HEK293T (cell line): ENCODE measurements around the gene FHIT.

Source experiments
- CTCF ChIA-PET: fragments of 350-600 bp; formaldehyde crosslinking; extraction: SDS; loops from one replicate; lab custom pipeline; 2021; ENCODE audit warnings: antibody characterized with exemption, inconsistent platforms; lab: Yijun Ruan, JAX
- POLR2A ChIA-PET: fragments of 350-600 bp; formaldehyde crosslinking; extraction: SDS; loops from one replicate; lab custom pipeline; 2020; ENCODE audit warnings: antibody characterized with exemption, inconsistent platforms; lab: Yijun Ruan, JAX
- DNase-seq: peaks from one replicate; pipeline ENCODE4 v3.0.0; 2012; ENCODE audit warnings: mixed read lengths; ENCODE audit errors: extremely low spot score
- ARNT ChIP-seq: fragments of 450-650 bp; IDR thresholded peaks from 2 replicates; pipeline ENCODE4 v1.6.1; 2017; ENCODE audit warnings: mild to moderate bottlenecking
- BHLHE40 ChIP-seq: fragments of 450-650 bp; IDR thresholded peaks from 2 replicates; pipeline ENCODE4 v1.6.1; 2016; ENCODE audit warnings: mild to moderate bottlenecking, moderate library complexity, borderline replicate concordance
- CTBP1 ChIP-seq: fragments of 450-650 bp; IDR thresholded peaks from 2 replicates; pipeline ENCODE4 v1.6.1; 2016; ENCODE audit warnings: borderline replicate concordance
- ELF4 ChIP-seq: fragments of 450-650 bp; IDR thresholded peaks from 2 replicates; pipeline ENCODE4 v1.6.1; 2017; ENCODE audit warnings: antibody characterized with exemption
- FOXA1 ChIP-seq: fragments of 450-650 bp; IDR thresholded peaks from 2 replicates; pipeline ENCODE4 v1.6.1; 2016; ENCODE audit warnings: mild to moderate bottlenecking
- FOXK2 ChIP-seq: fragments of 450-650 bp; IDR thresholded peaks from 2 replicates; pipeline ENCODE4 v1.6.1; 2016; ENCODE audit warnings: mild to moderate bottlenecking
- FOXM1 ChIP-seq: fragments of 450-650 bp; IDR thresholded peaks from 2 replicates; pipeline ENCODE4 v1.6.1; 2017; ENCODE audit warnings: mild to moderate bottlenecking, borderline replicate concordance
- HDGF ChIP-seq: fragments of 450-650 bp; IDR thresholded peaks from 2 replicates; pipeline ENCODE4 v1.6.1; 2017; ENCODE audit warnings: antibody characterized with exemption, borderline replicate concordance
- L3MBTL2 ChIP-seq: fragments of 450-650 bp; conservative IDR thresholded peaks from 2 replicates; pipeline ENCODE4 v1.6.1; 2016; ENCODE audit warnings: mild to moderate bottlenecking
- LEF1 ChIP-seq: fragments of 450-650 bp; IDR thresholded peaks from 2 replicates; pipeline ENCODE4 v1.6.1; 2017; ENCODE audit warnings: mild to moderate bottlenecking, borderline replicate concordance
- NFRKB ChIP-seq: fragments of 450-650 bp; IDR thresholded peaks from 2 replicates; pipeline ENCODE4 v1.6.1; 2016; ENCODE audit warnings: mild to moderate bottlenecking, moderate library complexity
- SP1 ChIP-seq: fragments of 450-650 bp; IDR thresholded peaks from 2 replicates; pipeline ENCODE4 v1.6.1; 2017
- SUZ12 ChIP-seq: fragments of 450-650 bp; IDR thresholded peaks from 2 replicates; pipeline ENCODE4 v1.6.1; 2016; ENCODE audit warnings: mild to moderate bottlenecking
- TARDBP ChIP-seq: fragments of 450-650 bp; IDR thresholded peaks from 2 replicates; pipeline ENCODE4 v1.6.1; 2016
- ZNF384 ChIP-seq: fragments of 450-650 bp; IDR thresholded peaks from 2 replicates; pipeline ENCODE4 v1.6.1; 2016
- TF ChIP-seq, protein P1 (sequence below): fragments of 450-650 bp; IDR thresholded peaks from 2 replicates; pipeline ENCODE4 v1.6.1; 2016

FHIT gene

DNA sequence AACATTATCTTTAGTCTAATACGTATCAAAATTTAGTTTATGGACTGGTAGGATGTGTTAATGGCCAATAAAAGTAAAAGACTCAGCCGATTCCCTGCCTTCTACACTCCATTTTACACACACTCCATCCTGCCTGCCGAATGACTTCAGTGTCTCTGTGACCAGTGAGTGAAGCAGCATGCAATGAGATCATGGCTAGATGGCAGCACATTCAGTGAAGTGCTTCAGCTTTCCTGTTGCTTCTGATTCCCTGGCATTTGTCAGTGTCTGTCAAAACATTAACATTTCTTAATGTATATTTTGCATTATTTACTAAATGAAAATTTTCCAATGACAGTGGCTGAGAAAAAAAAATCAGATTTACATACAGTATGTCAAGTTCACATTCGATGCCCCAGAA is 412.0 kb downstream of the FHIT start:
- TF ChIP-seq TARDBP (no peak), ZNF384 (no peak), ELF4 (no peak), FOXA1 (no peak), SUZ12 (no peak), FOXM1 (no peak), CTBP1 (no peak), FOXK2 (no peak), L3MBTL2 (no peak), ARNT (no peak), BHLHE40 (no peak), NFRKB (no peak), HDGF (no peak), SP1 (no peak), LEF1 (no peak)
- TF ChIP-seq, protein P1, sequence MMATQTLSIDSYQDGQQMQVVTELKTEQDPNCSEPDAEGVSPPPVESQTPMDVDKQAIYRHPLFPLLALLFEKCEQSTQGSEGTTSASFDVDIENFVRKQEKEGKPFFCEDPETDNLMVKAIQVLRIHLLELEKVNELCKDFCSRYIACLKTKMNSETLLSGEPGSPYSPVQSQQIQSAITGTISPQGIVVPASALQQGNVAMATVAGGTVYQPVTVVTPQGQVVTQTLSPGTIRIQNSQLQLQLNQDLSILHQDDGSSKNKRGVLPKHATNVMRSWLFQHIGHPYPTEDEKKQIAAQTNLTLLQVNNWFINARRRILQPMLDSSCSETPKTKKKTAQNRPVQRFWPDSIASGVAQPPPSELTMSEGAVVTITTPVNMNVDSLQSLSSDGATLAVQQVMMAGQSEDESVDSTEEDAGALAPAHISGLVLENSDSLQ: no peak
- ChIA-PET CTCF (no interaction called here), POLR2A (no interaction called here)
- DNase-seq: peak; percentile 12

- no peak for DNase-seq
- TF ChIP-seq ARNT (no peak), BHLHE40 (no peak), NFRKB (no peak), TARDBP (no peak), SUZ12 (no peak), SP1 (no peak), LEF1 (no peak), L3MBTL2 (no peak), HDGF (no peak), ZNF384 (no peak), FOXA1 (no peak), FOXM1 (no peak), FOXK2 (no peak), CTBP1 (no peak), ELF4 (no peak)
- TF ChIP-seq, protein P1: no peak
- CTCF ChIA-PET: no interaction called here
- POLR2A ChIA-PET: no interaction called here
Observed at GRCh38 chr3:60835796-60836195, 415.5 kb downstream of the FHIT start.

GRCh38 chr3:60829058-60829457 is 422.2 kb downstream of the FHIT start:
- ChIA-PET POLR2A (no interaction called here), CTCF (no interaction called here)
- no peak for DNase-seq
- TF ChIP-seq NFRKB (no peak), CTBP1 (no peak), SP1 (no peak), FOXA1 (no peak), TARDBP (no peak), ARNT (no peak), HDGF (no peak), FOXM1 (no peak), ZNF384 (no peak), ELF4 (no peak), FOXK2 (no peak), SUZ12 (no peak), L3MBTL2 (no peak), LEF1 (no peak), BHLHE40 (no peak)
- TF ChIP-seq, protein P1: no peak

GRCh38 chr3:60827666-60828065 is 423.6 kb downstream of the FHIT start:
- POLR2A ChIA-PET: no interaction called here
- DNase-seq: no peak

GRCh38 chr3:60826511-60826910 is 424.7 kb downstream of the FHIT start:
- TF ChIP-seq CTBP1: no peak
- no peak for TF ChIP-seq BHLHE40
- TF ChIP-seq TARDBP: no peak
- no peak for TF ChIP-seq FOXM1
- TF ChIP-seq, protein P1: no peak
- no peak for TF ChIP-seq FOXA1
- no peak for TF ChIP-seq ZNF384
- no peak for TF ChIP-seq NFRKB
- no peak for TF ChIP-seq FOXK2
- no peak for TF ChIP-seq L3MBTL2
- no peak for TF ChIP-seq ELF4
- no peak for TF ChIP-seq ARNT
- TF ChIP-seq SUZ12: no peak
- TF ChIP-seq SP1: no peak
- no peak for TF ChIP-seq LEF1
- no peak for TF ChIP-seq HDGF
- ChIA-PET POLR2A (no interaction called here), CTCF (no interaction called here)
- no peak for DNase-seq

More at GRCh38 chr3:60827666-60828065, 423.6 kb downstream of the FHIT start:
- TF ChIP-seq NFRKB (no peak), L3MBTL2 (no peak), ZNF384 (no peak), ELF4 (no peak), SP1 (no peak), TARDBP (no peak), BHLHE40 (no peak), FOXK2 (no peak), SUZ12 (no peak)
- CTCF ChIA-PET: no interaction called here
